ENCODE measurements around the gene LSM7.

LSM7 gene

DNA sequence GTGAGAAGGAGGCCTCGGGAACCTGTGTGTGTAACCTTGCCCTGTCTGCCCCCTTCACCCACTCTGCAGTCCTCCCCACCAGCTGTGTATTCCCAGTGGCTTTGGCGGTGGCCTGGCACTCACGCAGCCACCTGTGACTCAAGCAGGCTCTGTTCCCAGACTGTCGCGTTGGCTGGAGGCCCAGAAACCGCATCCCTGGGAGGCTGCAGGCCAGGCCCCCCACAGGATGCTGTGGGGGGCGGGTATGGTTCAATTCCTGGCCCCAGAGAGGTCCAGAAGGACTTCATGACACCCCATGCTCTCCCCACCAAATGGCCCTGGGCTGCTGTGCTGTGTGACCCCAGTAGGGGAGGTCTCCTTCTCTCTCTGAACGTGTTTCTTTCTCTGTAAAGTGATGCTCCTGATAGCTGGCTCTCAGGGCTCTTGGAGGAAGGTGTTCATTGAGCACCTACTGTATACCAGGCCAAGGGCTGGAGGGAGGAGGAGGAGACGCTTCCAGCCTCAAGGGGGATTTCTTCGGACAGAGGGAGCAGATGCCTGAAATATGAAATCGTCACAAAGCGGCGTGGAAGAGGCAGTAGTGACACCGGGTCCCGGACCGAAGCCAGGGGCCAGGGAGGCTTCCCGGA lies 18.5 kb downstream of the LSM7 start:
- no peaks in the 10 kb centered on the region for H3K36me3 ChIP-seq (ENCODE audit: insufficient read depth, insufficient read length, low read length)
- peaks cover 9% of the 10 kb centered on the region for H3K9me3 ChIP-seq (ENCODE audit: insufficient read depth, low read length)
- peaks cover 18% of the 10 kb centered on the region for H3K27me3 ChIP-seq (ENCODE audit: insufficient read depth, insufficient read length)
- TF ChIP-seq ZNF274 (IDR thresholded peaks at IDR 0.05; ENCODE audit: low read depth, low read length) (no peak), YY1 (IDR thresholded peaks at IDR 0.05; ENCODE audit: insufficient read depth, insufficient read length) (no peak), SUZ12 (IDR thresholded peaks at IDR 0.05; ENCODE audit: extremely low read depth, insufficient read depth, insufficient read length) (no peak)
- no peak overlapping the region for H3K4me3 ChIP-seq (ENCODE audit: insufficient read length, low read depth)
- no peak for DNase-seq (ENCODE audit: low read depth, low spot score)
- H3K9ac ChIP-seq (ENCODE audit: insufficient read length, low read depth), result peak overlapping the region; percentile 16
- peaks cover 22% of the 10 kb centered on the region for H3K4me1 ChIP-seq (ENCODE audit: insufficient read depth, insufficient read length)

DNA sequence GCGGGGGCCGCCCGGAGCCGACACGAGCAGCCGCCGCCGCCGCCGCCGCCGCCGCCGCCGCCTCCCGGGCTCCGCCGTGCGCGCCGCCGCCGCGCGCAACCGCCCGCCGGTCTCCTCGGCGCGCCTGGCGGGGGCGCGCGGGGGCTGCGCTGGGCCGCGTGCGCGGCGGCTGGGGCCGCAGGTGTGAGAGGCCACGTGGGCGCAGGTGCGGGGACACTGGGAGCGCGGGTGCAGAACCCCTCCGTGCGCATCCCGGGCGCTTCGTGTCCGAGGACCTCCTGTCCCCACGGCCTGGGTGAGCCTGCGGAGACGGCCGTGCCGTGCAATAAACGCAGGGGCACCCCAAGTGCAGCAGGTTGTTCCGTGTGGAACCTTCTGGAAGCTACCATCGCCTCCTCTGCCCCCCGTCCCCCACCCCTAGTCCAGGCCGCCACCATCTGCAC lies 20.3 kb downstream of the LSM7 start, which contains the start of gene LINGO3:
Gene LINGO3 (minus strand): TSS at position 41 of the 443 bp plus-strand sequence. CDS start 16,378 bp downstream, outside the sequence.
- Histone ChIP-seq H3K36me3 (ENCODE audit: insufficient read depth, insufficient read length, low read length) (no peaks in the 10 kb centered on the region), H3K4me3 (ENCODE audit: insufficient read length, low read depth) (peak within 1 kb of the TSS; percentile 34)
- no peak for DNase-seq (ENCODE audit: low read depth, low spot score)

DNA sequence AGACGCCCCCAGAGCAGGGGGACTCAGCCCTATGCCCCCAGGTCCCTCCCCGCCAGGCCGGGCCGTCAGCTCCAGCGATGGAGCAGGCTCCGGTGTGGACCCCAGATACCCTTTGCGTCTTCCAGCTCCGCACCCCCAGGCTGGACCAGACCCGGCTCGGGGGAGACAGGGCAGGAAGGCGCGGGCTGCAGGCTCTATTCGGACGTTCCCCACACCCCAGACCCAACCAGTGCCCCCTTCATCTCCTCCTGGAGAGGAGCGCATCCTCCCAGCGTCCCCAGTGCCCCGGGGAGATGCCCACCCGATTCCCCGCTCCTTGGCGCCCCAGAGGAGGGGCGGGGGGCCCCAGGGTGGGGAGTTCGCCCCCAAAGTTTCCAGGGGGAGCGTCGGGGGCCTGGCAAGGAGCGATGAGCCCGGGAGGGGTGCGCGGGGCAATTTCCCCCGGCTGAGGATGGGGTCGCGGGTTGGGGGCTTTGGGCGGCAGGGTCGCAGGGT lies 20.8 kb downstream of the LSM7 start:
- no peaks in the 10 kb centered on the region for H3K36me3 ChIP-seq (ENCODE audit: insufficient read depth, insufficient read length, low read length)
- no peak for TF ChIP-seq SUZ12 (IDR thresholded peaks at IDR 0.05; ENCODE audit: extremely low read depth, insufficient read depth, insufficient read length)
- no peak for TF ChIP-seq YY1 (IDR thresholded peaks at IDR 0.05; ENCODE audit: insufficient read depth, insufficient read length)
- TF ChIP-seq ZNF274 (IDR thresholded peaks at IDR 0.05; ENCODE audit: low read depth, low read length), result no peak
- no peaks in the 10 kb centered on the region for H3K9me3 ChIP-seq (ENCODE audit: insufficient read depth, low read length)
- peaks cover 26% of the 10 kb centered on the region for H3K4me1 ChIP-seq (ENCODE audit: insufficient read depth, insufficient read length)
- peak overlapping the region; percentile 8 for H3K4me3 ChIP-seq (ENCODE audit: insufficient read length, low read depth)
- H3K9ac ChIP-seq (ENCODE audit: insufficient read length, low read depth), result no peak overlapping the region
- DNase-seq (ENCODE audit: low read depth, low spot score), result no peak
- peaks cover 23% of the 10 kb centered on the region for H3K27me3 ChIP-seq (ENCODE audit: insufficient read depth, insufficient read length)

More for the DNA sequence above, 20.3 kb downstream of the LSM7 start, which contains the start of gene LINGO3:
- Histone ChIP-seq H3K9me3 (ENCODE audit: insufficient read depth, low read length) (no peaks in the 10 kb centered on the region), H3K27me3 (ENCODE audit: insufficient read depth, insufficient read length) (peaks cover 23% of the 10 kb centered on the region), H3K9ac (ENCODE audit: insufficient read length, low read depth) (peak within 1 kb of the TSS; percentile 61), H3K4me1 (ENCODE audit: insufficient read depth, insufficient read length) (peaks cover 22% of the 10 kb centered on the region)
- TF ChIP-seq YY1 (IDR thresholded peaks at IDR 0.05; ENCODE audit: insufficient read depth, insufficient read length), result no peak
- TF ChIP-seq ZNF274 (IDR thresholded peaks at IDR 0.05; ENCODE audit: low read depth, low read length), result no peak
- TF ChIP-seq SUZ12 (IDR thresholded peaks at IDR 0.05; ENCODE audit: extremely low read depth, insufficient read depth, insufficient read length), result no peak

DNA sequence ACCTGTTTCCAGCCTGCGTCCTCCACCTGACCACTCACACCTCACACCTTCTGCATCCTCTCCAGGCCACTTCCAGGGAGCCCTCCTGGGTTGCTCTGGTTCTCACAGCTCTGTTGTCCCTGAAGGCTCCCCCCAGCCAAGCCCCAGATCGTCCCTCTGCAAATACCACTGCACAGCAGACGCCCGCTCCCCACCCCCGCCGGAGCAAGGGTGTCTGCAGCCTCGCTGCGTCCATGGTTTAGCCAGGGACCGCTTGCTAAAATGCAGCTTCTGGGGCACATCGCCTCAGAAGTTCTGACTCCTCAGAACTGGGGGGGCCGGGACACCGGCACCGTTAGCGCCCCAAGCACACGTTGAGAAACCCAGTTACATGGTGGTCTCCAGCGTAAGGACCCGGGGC lies 21.4 kb downstream of the LSM7 start:
- TF ChIP-seq ZNF274 (IDR thresholded peaks at IDR 0.05; ENCODE audit: low read depth, low read length), result no peak
- no peak for TF ChIP-seq SUZ12 (IDR thresholded peaks at IDR 0.05; ENCODE audit: extremely low read depth, insufficient read depth, insufficient read length)
- TF ChIP-seq YY1 (IDR thresholded peaks at IDR 0.05; ENCODE audit: insufficient read depth, insufficient read length), result no peak
- Histone ChIP-seq H3K9ac (ENCODE audit: insufficient read length, low read depth) (no peak overlapping the region), H3K4me3 (ENCODE audit: insufficient read length, low read depth) (no peak overlapping the region), H3K36me3 (ENCODE audit: insufficient read depth, insufficient read length, low read length) (no peaks in the 10 kb centered on the region), H3K9me3 (ENCODE audit: insufficient read depth, low read length) (no peaks in the 10 kb centered on the region), H3K27me3 (ENCODE audit: insufficient read depth, insufficient read length) (peaks cover 23% of the 10 kb centered on the region), H3K4me1 (ENCODE audit: insufficient read depth, insufficient read length) (peaks cover 26% of the 10 kb centered on the region)
- no peak for DNase-seq (ENCODE audit: low read depth, low spot score)

DNA sequence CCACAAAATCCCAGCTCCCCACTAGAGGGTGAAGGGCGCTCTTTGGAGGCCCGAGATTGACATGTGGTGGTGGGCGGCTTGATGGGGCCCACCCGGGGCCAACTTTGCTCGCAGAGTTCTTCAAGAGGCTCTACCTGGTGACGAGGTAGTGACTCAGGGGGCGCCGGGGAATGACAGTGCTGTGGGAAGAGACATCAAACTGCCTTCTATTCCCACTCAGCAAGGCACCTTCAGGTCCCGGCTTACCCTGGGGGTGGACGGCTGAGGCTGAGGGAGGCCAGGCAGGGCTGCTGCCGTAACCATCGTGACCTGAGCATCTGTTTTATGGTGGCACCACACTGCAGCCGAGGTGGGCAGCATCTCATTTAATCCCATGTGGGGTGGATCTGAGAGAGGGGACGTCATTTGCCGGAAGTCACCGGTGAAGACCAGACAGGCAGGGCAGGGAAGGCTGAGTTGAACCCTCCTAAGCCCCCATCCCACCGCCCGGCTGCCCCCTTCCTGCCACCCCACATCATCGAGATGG lies 22.0 kb downstream of the LSM7 start:
- Histone ChIP-seq H3K27me3 (ENCODE audit: insufficient read depth, insufficient read length) (peaks cover 23% of the 10 kb centered on the region), H3K9ac (ENCODE audit: insufficient read length, low read depth) (no peak overlapping the region), H3K36me3 (ENCODE audit: insufficient read depth, insufficient read length, low read length) (no peaks in the 10 kb centered on the region), H3K9me3 (ENCODE audit: insufficient read depth, low read length) (no peaks in the 10 kb centered on the region), H3K4me1 (ENCODE audit: insufficient read depth, insufficient read length) (peaks cover 28% of the 10 kb centered on the region), H3K4me3 (ENCODE audit: insufficient read length, low read depth) (no peak overlapping the region)
- DNase-seq (ENCODE audit: low read depth, low spot score), result no peak
- TF ChIP-seq SUZ12 (IDR thresholded peaks at IDR 0.05; ENCODE audit: extremely low read depth, insufficient read depth, insufficient read length) (no peak), ZNF274 (IDR thresholded peaks at IDR 0.05; ENCODE audit: low read depth, low read length) (no peak), YY1 (IDR thresholded peaks at IDR 0.05; ENCODE audit: insufficient read depth, insufficient read length) (no peak)

DNA sequence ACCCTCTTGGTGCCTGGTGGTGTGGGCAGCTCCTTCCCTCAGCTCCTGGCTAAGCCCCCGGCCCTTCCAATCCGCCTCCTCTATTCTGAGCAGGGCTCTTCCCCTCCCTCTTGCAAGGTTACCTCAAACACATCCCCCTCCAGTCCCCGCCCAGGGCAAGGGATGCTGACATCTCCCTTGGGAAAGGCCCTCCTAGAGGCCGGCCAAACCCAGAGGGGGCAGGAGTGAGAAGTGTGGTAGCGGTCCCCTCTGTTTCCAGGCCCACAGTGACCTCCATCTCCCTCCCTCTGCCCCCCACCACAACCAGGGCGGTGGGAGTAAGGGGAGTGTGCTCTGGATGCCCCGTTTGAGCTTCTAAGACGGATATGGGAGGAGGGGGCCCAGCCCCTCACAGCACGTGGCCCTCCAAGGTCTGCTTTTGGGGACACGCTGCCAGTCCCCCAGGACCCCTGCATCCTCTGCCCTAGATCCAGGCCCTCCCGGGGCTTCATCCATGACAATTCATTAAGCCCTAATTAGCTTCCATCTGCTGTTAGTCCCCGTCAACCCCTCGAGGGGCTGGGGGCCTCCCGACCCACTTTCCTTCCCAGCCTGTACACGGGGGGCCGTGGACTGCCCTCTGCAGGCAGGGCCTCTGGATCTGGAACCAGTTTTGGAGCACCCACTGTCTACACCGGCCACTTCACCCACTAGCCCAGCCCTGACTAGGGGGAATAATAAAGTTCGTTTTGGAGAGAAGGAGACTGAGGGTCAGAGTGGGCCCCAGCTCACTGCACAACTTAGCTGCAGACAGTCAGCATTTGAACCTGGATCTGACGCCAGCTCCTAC lies 22.7 kb downstream of the LSM7 start:
- no peaks in the 10 kb centered on the region for H3K36me3 ChIP-seq (ENCODE audit: insufficient read depth, insufficient read length, low read length)
- TF ChIP-seq ZNF274 (IDR thresholded peaks at IDR 0.05; ENCODE audit: low read depth, low read length) (no peak), SUZ12 (IDR thresholded peaks at IDR 0.05; ENCODE audit: extremely low read depth, insufficient read depth, insufficient read length) (no peak), YY1 (IDR thresholded peaks at IDR 0.05; ENCODE audit: insufficient read depth, insufficient read length) (no peak)
- DNase-seq (ENCODE audit: low read depth, low spot score), result no peak
- H3K27me3 ChIP-seq (ENCODE audit: insufficient read depth, insufficient read length), result peaks cover 23% of the 10 kb centered on the region
- H3K9ac ChIP-seq (ENCODE audit: insufficient read length, low read depth), result no peak overlapping the region
- H3K9me3 ChIP-seq (ENCODE audit: insufficient read depth, low read length), result no peaks in the 10 kb centered on the region
- peaks cover 33% of the 10 kb centered on the region for H3K4me1 ChIP-seq (ENCODE audit: insufficient read depth, insufficient read length)
- H3K4me3 ChIP-seq (ENCODE audit: insufficient read length, low read depth), result no peak overlapping the region

Data from NT2/D1 (cell line).